Caco-2 (cell line): ENCODE measurements around the gene SLU7. TPM values are rescaled to one million over a fixed set of nuclear protein-coding genes. Genes with fewer than 3 reads are reported as not detected.

Experiments
- BruUV-seq: library from RNA; stranded (reverse); fragments of 400-500 nt; replicated peaks from 2 replicates; lab custom pipeline; 2021; lab: Mats Ljungman, UMichigan
- CTCF ChIA-PET: fragments of 300-600 bp; sonication (Branson Sonifier 250); formaldehyde crosslinking; loops from one replicate; lab custom pipeline; 2022; ENCODE audit warnings: antibody characterized with exemption; lab: Charles Lee
- POLR2A ChIA-PET: fragments of 300-600 bp; sonication (Branson Sonifier 250); formaldehyde crosslinking; loops from one replicate; lab custom pipeline; 2022; ENCODE audit warnings: antibody characterized with exemption; lab: Charles Lee
- DNase-seq, 2 experiments: peaks; one replicate each; pipeline versions ENCODE4 v3.0.0 to v3.0.0-alpha.2; 2020 to 2022
- H3K27me3 ChIP-seq: replicated peaks from 2 replicates; pipeline ENCODE4 v1.6.0; 2011; ENCODE audit warnings: low read length; ENCODE audit not compliant: control insufficient read depth, insufficient read depth
- H3K36me3 ChIP-seq: 2 replicates; pipeline ENCODE4 v1.5.1; 2011; ENCODE audit warnings: low read length; ENCODE audit not compliant: control insufficient read depth, insufficient read depth
- H3K4me1 ChIP-seq: fragments of 250-450 bp; sonication (Bioruptor Pico); 2 replicates; pipeline ENCODE4 v1.5.1; 2020; ENCODE audit warnings: mild to moderate bottlenecking
- H3K4me3 ChIP-seq: 2 replicates; pipeline ENCODE4 v1.5.1; 2011; ENCODE audit warnings: low read depth, mild to moderate bottlenecking, control low read depth, low read length
- H3K9me3 ChIP-seq: fragments of 250-450 bp; sonication (Bioruptor Pico); 2 replicates; pipeline ENCODE4 v1.5.1; 2020; ENCODE audit warnings: mild to moderate bottlenecking, moderate library complexity
- H3K27ac Mint-ChIP-seq: one replicate; pipeline ENCODE4 v1.8.0; 2022; ENCODE audit warnings: mixed read lengths; ENCODE audit not compliant: unreplicated experiment
- H3K27me3 Mint-ChIP-seq: one replicate; pipeline ENCODE4 v1.8.0; 2022; ENCODE audit warnings: mixed read lengths; ENCODE audit not compliant: insufficient read depth, unreplicated experiment
- H3K36me3 Mint-ChIP-seq: one replicate; pipeline ENCODE4 v1.8.0; 2022; ENCODE audit warnings: mild to moderate bottlenecking, mixed read lengths; ENCODE audit not compliant: insufficient read depth, unreplicated experiment
- H3K4me1 Mint-ChIP-seq: one replicate; pipeline ENCODE4 v1.8.0; 2022; ENCODE audit warnings: low read depth, mixed read lengths; ENCODE audit not compliant: unreplicated experiment
- H3K4me3 Mint-ChIP-seq: one replicate; pipeline ENCODE4 v1.8.0; 2022; ENCODE audit warnings: mild to moderate bottlenecking, moderate library complexity, mixed read lengths; ENCODE audit not compliant: unreplicated experiment
- H3K9me3 Mint-ChIP-seq: one replicate; pipeline ENCODE4 v1.8.0; 2022; ENCODE audit warnings: mixed read lengths; ENCODE audit not compliant: unreplicated experiment
- intact Hi-C: fragments of 100-400 bp; cut with micrococcal nuclease; formaldehyde crosslinking; loops from one replicate; pipeline ENCODE4 v1.10.0; 2022; ENCODE audit not compliant: unreplicated experiment
- total RNA-seq: library from RNA; stranded (reverse); gene quantifications from 2 replicates; pipeline ENCODE4 v1.2.3, GENCODE V29; 2022
- TF ChIP-seq, protein P1 (sequence below), 2 experiments: fragments of 200-600 bp in 1 of 2; IDR thresholded peaks; 1 replicate in 1 of 2; 2 replicates in 1 of 2; pipeline versions ENCODE4 v1.5.1 to v1.8.0; 2011 to 2022; ENCODE audit warnings: antibody characterized with exemption in 1 of 2, control low read depth in 1 of 2, inconsistent platforms in 1 of 2, low read depth in 1 of 2, low read length in 1 of 2, mild to moderate bottlenecking in 1 of 2, moderate library complexity in 1 of 2; ENCODE audit not compliant: insufficient read depth in 1 of 2, severe bottlenecking in 1 of 2, unreplicated experiment in 1 of 2

Gene SLU7
- total RNA-seq, 1 experiment from 2014 or later, result 55.0 TPM

DNA sequence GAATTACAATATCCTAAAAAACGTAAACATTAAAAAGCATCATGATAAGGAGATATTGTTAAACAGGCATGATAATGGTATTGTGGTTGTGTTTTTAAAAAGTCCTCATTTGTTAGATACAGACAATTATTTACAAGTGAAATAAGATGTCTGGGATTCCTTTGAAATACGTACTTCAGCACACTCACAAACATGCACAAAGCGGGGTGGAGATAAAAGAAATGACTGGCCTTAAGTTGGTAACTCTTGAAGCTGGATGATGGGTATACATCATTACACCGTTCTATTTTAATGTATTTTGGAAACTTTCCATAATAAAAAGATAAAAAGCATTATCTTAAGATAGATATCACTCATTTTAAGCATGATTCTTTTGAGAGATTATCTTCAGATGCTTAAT lies 20.1 kb downstream of the SLU7 start:
- H3K9me3 ChIP-seq, result no peaks in the 10 kb centered on the region
- POLR2A ChIA-PET, result interaction anchor here (2.0 kb wide), 1 partner anchor 20 kb away, joined by 21 read pairs; the partner anchor contains the start of gene SLU7
- CTCF ChIA-PET, result no interaction called here
- H3K4me3 Mint-ChIP-seq, result peak overlapping the region; percentile 96
- no peaks in the 10 kb centered on the region for H3K27me3 ChIP-seq
- DNase-seq, result no peak
- intact Hi-C loops, result no loop called here
- TF ChIP-seq, protein P1, sequence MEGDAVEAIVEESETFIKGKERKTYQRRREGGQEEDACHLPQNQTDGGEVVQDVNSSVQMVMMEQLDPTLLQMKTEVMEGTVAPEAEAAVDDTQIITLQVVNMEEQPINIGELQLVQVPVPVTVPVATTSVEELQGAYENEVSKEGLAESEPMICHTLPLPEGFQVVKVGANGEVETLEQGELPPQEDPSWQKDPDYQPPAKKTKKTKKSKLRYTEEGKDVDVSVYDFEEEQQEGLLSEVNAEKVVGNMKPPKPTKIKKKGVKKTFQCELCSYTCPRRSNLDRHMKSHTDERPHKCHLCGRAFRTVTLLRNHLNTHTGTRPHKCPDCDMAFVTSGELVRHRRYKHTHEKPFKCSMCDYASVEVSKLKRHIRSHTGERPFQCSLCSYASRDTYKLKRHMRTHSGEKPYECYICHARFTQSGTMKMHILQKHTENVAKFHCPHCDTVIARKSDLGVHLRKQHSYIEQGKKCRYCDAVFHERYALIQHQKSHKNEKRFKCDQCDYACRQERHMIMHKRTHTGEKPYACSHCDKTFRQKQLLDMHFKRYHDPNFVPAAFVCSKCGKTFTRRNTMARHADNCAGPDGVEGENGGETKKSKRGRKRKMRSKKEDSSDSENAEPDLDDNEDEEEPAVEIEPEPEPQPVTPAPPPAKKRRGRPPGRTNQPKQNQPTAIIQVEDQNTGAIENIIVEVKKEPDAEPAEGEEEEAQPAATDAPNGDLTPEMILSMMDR (IDR thresholded peaks at IDR 0.05; ENCODE audit: insufficient read depth in 1 of 2, low read depth in 1 of 2, low read length in 1 of 2, severe bottlenecking in 1 of 2, unreplicated experiment in 1 of 2), result no peak
- no peaks in the 10 kb centered on the region for H3K36me3 ChIP-seq
- H3K4me3 ChIP-seq, result peak overlapping the region; percentile 56
- peaks cover 21% of the 10 kb centered on the region for H3K36me3 Mint-ChIP-seq
- no TSS peak for BruUV-seq
- H3K27ac Mint-ChIP-seq, result peak overlapping the region; percentile 96
- peaks cover 6% of the 10 kb centered on the region for H3K4me1 Mint-ChIP-seq
- no peaks in the 10 kb centered on the region for H3K9me3 Mint-ChIP-seq
- H3K27me3 Mint-ChIP-seq, result no peaks in the 10 kb centered on the region
- no peaks in the 10 kb centered on the region; the same call in 1 of the 2 replicates for H3K4me1 ChIP-seq

DNA sequence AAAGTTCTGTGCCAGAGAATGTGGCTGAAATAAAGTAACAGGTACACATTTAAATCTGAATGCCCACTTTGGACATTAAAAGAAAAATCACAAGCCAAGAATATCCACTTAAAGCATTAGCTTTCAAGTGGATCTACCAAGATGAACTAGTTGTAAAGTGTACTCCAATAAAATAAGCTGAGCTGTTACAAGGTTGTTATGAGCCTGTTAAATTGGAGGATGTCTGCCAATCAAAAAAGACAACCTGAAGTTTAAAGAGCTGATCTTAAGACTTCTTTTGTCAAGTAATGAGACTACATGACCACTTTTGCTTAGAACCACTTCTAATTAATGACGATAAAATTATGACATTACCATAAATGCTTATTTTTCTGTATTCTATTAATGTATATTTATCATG lies 21.4 kb downstream of the SLU7 start:
- POLR2A ChIA-PET, result no interaction called here
- Histone ChIP-seq H3K9me3 (no peaks in the 10 kb centered on the region), H3K36me3 (no peaks in the 10 kb centered on the region), H3K4me3 (no peak overlapping the region), H3K27me3 (no peaks in the 10 kb centered on the region), H3K4me1 (no peaks in the 10 kb centered on the region; the same call in 1 of the 2 replicates)
- DNase-seq, result no peak
- BruUV-seq, result no TSS peak
- TF ChIP-seq, protein P1 (IDR thresholded peaks at IDR 0.05; ENCODE audit: insufficient read depth in 1 of 2, low read depth in 1 of 2, low read length in 1 of 2, severe bottlenecking in 1 of 2, unreplicated experiment in 1 of 2), result no peak
- no peak overlapping the region for H3K4me3 Mint-ChIP-seq
- peaks cover 6% of the 10 kb centered on the region for H3K4me1 Mint-ChIP-seq
- H3K9me3 Mint-ChIP-seq, result no peaks in the 10 kb centered on the region
- H3K27ac Mint-ChIP-seq, result no peak overlapping the region
- peaks cover 8% of the 10 kb centered on the region for H3K36me3 Mint-ChIP-seq
- CTCF ChIA-PET, result no interaction called here
- intact Hi-C loops, result no loop called here
- H3K27me3 Mint-ChIP-seq, result no peaks in the 10 kb centered on the region

DNA sequence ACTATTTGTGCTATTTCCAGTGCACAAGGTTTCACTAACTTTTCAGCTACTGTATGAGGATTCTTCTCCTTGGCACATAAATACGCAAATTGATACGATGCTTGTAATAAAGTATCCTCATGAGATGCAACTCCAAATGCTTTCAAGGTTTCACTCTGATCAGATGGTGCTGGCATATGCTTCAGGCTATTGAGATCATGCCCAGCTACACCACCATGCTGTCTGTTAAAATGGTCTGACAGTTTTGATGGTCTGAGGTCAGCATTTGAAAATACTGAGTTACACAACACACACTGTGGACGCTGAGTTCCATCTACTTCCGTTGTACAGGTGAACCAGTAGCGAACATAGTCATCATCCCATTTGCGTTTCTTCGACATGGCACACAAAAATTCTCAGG lies 23.8 kb downstream of the SLU7 start:
- no peaks in the 10 kb centered on the region; the same call in 1 of the 2 replicates for H3K4me1 ChIP-seq
- Mint-ChIP-seq H3K36me3 (peaks cover 5% of the 10 kb centered on the region), H3K4me1 (peaks cover 3% of the 10 kb centered on the region), H3K4me3 (no peak overlapping the region), H3K9me3 (no peaks in the 10 kb centered on the region), H3K27me3 (no peaks in the 10 kb centered on the region), H3K27ac (no peak overlapping the region)
- BruUV-seq, result no TSS peak
- H3K9me3 ChIP-seq, result no peaks in the 10 kb centered on the region
- H3K36me3 ChIP-seq, result no peaks in the 10 kb centered on the region
- CTCF ChIA-PET, result no interaction called here
- H3K27me3 ChIP-seq, result no peaks in the 10 kb centered on the region
- intact Hi-C loops, result no loop called here
- TF ChIP-seq, protein P1 (IDR thresholded peaks at IDR 0.05; ENCODE audit: insufficient read depth in 1 of 2, low read depth in 1 of 2, low read length in 1 of 2, severe bottlenecking in 1 of 2, unreplicated experiment in 1 of 2), result no peak
- POLR2A ChIA-PET, result no interaction called here
- H3K4me3 ChIP-seq, result no peak overlapping the region
- no peak for DNase-seq
